ENCODE data around the gene FKBP8. TPM values are rescaled to one million over a fixed set of nuclear protein-coding genes. Genes with fewer than 3 reads are reported as not detected.

The FKBP8 gene
- total RNA-seq, 1 experiment from 2014 or later = 261 TPM

- no peak for TF ChIP-seq CTCF (IDR thresholded peaks at IDR 0.05 in 2 of 3, conservative IDR thresholded peaks at IDR 0.05 in 1 of 3; ENCODE audit: borderline replicate concordance in 1 of 3, insufficient read depth in 1 of 3, low read depth in 2 of 3, low read length in 2 of 3)
- no peak for TF ChIP-seq SRF (IDR thresholded peaks at IDR 0.05; ENCODE audit: low read depth)
- no peak for TF ChIP-seq EZH2 (IDR thresholded peaks at IDR 0.05)
- no peak for TF ChIP-seq ELF1 (IDR thresholded peaks at IDR 0.05; ENCODE audit: borderline replicate concordance, low read depth)
- H3K4me3 ChIP-seq (replicated peaks in 1 of 2; ENCODE audit: low read depth in 1 of 2, low read length in 2 of 2) = peak overlapping the region; percentile 67 to 89
- peak overlapping the region; percentile 100 for H3K27ac ChIP-seq (ENCODE audit: low read depth, low read length)
- H4K20me1 ChIP-seq (ENCODE audit: insufficient read depth) = no peaks in the 10 kb centered on the region
- peak overlapping the region; percentile 97 for H3K9ac ChIP-seq (ENCODE audit: low read length)
- DNase-seq (ENCODE audit: low read depth, low spot score) = no peak
- 0 out of 4 replicates have a peak, but pooled peaks cover 0 to 4% of the 10 kb centered on the region in 2 experiments for H3K36me3 ChIP-seq (ENCODE audit: control insufficient read depth in 1 of 2, insufficient read depth in 2 of 2, low read length in 2 of 2)
- RAD21 ChIA-PET (ENCODE audit: low non-redundant PET in 1 of 2, low total read pairs in 2 of 2, uncharacterized antibody in 2 of 2, unreplicated experiment in 2 of 2) = interaction anchor here in 1 of 2 experiments (1.7 kb wide), 1 partner anchor 16 kb away, joined by 4 read pairs; the partner anchor contains the start of gene UBA52
- ATAC-seq = no peak
- H3K27me3 ChIP-seq (ENCODE audit: insufficient read depth, low read length) = no peaks in the 10 kb centered on the region
- H3K79me2 ChIP-seq (ENCODE audit: insufficient read depth, low read length) = peaks cover 13% of the 10 kb centered on the region; the same call in 1 of the 2 replicates
- H2AFZ ChIP-seq (ENCODE audit: low read depth, low read length, poor library complexity, severe bottlenecking) = no peak overlapping the region
- peaks cover 13 to 28% of the 10 kb centered on the region in 2 experiments for H3K4me1 ChIP-seq (ENCODE audit: control insufficient read depth in 1 of 2, insufficient read depth in 2 of 2, low read length in 2 of 2)
- H3K9me2 ChIP-seq (ENCODE audit: insufficient read depth) = no peaks in the 10 kb centered on the region
- H3K4me2 ChIP-seq (ENCODE audit: low read length) = peak overlapping the region; percentile 88
- POLR2A ChIA-PET = interaction anchor here (0.7 to 4.3 kb wide), 2 partner anchors 17 to 103 kb away, joined by 4 to 23 read pairs; partner anchors contain the start of gene UBA52
- H3K9me3 ChIP-seq (ENCODE audit: control insufficient read depth in 1 of 2, insufficient read depth in 1 of 2, low read depth in 1 of 2, low read length in 2 of 2) = no peaks in the 10 kb centered on the region
- CTCF ChIA-PET = interaction anchor here (0.7 to 7.5 kb wide), 5 partner anchors 17 to 259 kb away, joined by 3 to 39 read pairs (median 5); partner anchors contain the start of gene UBA52
- BruUV-seq (replicated peaks) = TSS peak; percentile 46
- intact Hi-C loops (cut with micrococcal nuclease) = loop anchor here (2.0 kb wide), 1 partner anchor 89 kb away; no protein-coding TSS in a partner anchor
Observed at GRCh38 chr19:18587962-18588610, 44.7 kb upstream of the FKBP8 start.

- H3K27ac ChIP-seq (ENCODE audit: low read depth, low read length) = no peak overlapping the region
- CTCF ChIA-PET = interaction anchor here (0.5 to 7.5 kb wide), 4 partner anchors 16 to 260 kb away, joined by 3 to 39 read pairs (median 4); partner anchors contain the start of gene UBA52
- H3K79me2 ChIP-seq (ENCODE audit: insufficient read depth, low read length) = peaks cover 13% of the 10 kb centered on the region; the same call in 1 of the 2 replicates
- H3K9ac ChIP-seq (ENCODE audit: low read length) = no peak overlapping the region
- POLR2A ChIA-PET = interaction anchor here (0.6 to 4.3 kb wide), 3 partner anchors 16 to 103 kb away, joined by 3 to 23 read pairs (median 4); partner anchors contain the start of gene UBA52
- DNase-seq (ENCODE audit: low read depth, low spot score) (no peak), ATAC-seq (no peak)
- no peak overlapping the region for H3K4me3 ChIP-seq (replicated peaks in 1 of 2; ENCODE audit: low read depth in 1 of 2, low read length in 2 of 2)
- intact Hi-C loops (cut with micrococcal nuclease) = no loop called here
- 0 out of 4 replicates have a peak, but pooled peaks cover 0 to 4% of the 10 kb centered on the region in 2 experiments for H3K36me3 ChIP-seq (ENCODE audit: control insufficient read depth in 1 of 2, insufficient read depth in 2 of 2, low read length in 2 of 2)
- no peaks in the 10 kb centered on the region for H3K9me3 ChIP-seq (ENCODE audit: control insufficient read depth in 1 of 2, insufficient read depth in 1 of 2, low read depth in 1 of 2, low read length in 2 of 2)
- no peaks in the 10 kb centered on the region for H3K9me2 ChIP-seq (ENCODE audit: insufficient read depth)
- H4K20me1 ChIP-seq (ENCODE audit: insufficient read depth) = no peaks in the 10 kb centered on the region
- H2AFZ ChIP-seq (ENCODE audit: low read depth, low read length, poor library complexity, severe bottlenecking) = no peak overlapping the region
- RAD21 ChIA-PET (ENCODE audit: low non-redundant PET in 1 of 2, low total read pairs in 2 of 2, uncharacterized antibody in 2 of 2, unreplicated experiment in 2 of 2) = no interaction called here
- H3K4me2 ChIP-seq (ENCODE audit: low read length) = peak overlapping the region; percentile 88
- H3K4me1 ChIP-seq (ENCODE audit: control insufficient read depth in 1 of 2, insufficient read depth in 2 of 2, low read length in 2 of 2) = peaks cover 13 to 28% of the 10 kb centered on the region in 2 experiments
- no TSS peak for BruUV-seq (replicated peaks)
- no peaks in the 10 kb centered on the region for H3K27me3 ChIP-seq (ENCODE audit: insufficient read depth, low read length)
- TF ChIP-seq EZH2 (IDR thresholded peaks at IDR 0.05) (no peak), SRF (IDR thresholded peaks at IDR 0.05; ENCODE audit: low read depth) (no peak), ZBTB33 (IDR thresholded peaks at IDR 0.05; ENCODE audit: extremely low read depth, insufficient replicate concordance, low read length) (no peak), TCF7L2 (IDR thresholded peaks at IDR 0.05; ENCODE audit: borderline replicate concordance, extremely low read depth, insufficient read depth, insufficient read length) (no peak), ZNF274 (IDR thresholded peaks at IDR 0.05; ENCODE audit: low read depth, low read length) (no peak), CBX3 (IDR thresholded peaks at IDR 0.05; ENCODE audit: low read depth) (no peak), ELF1 (IDR thresholded peaks at IDR 0.05; ENCODE audit: borderline replicate concordance, low read depth) (no peak), EGR1 (IDR thresholded peaks at IDR 0.05; ENCODE audit: low read depth) (no peak), POLR2A (IDR thresholded peaks at IDR 0.05; ENCODE audit: borderline replicate concordance, extremely low read depth, insufficient read depth, insufficient read length) (no peak), CEBPB (IDR thresholded peaks at IDR 0.05; ENCODE audit: low read depth) (no peak), SP1 (IDR thresholded peaks at IDR 0.05; ENCODE audit: low read depth) (no peak)
Observed at GRCh38 chr19:18587561-18587960, 44.2 kb upstream of the FKBP8 start.
